ENCODE data around the gene KLF18. TPM values are rescaled to one million over a fixed set of nuclear protein-coding genes. Genes with fewer than 3 reads are reported as not detected.

The KLF18 gene
- total RNA-seq, 1 experiment from 2014 or later = not detected

GRCh38 chr1:44090429-44091252 lies 50.8 kb downstream of the KLF18 start:
- CTCF ChIA-PET = no interaction called here
- Histone ChIP-seq H3K36me3 (ENCODE audit: low read depth, low read length) (no peaks in the 10 kb centered on the region), H3K9me3 (ENCODE audit: low read length) (no peaks in the 10 kb centered on the region), H3K9ac (ENCODE audit: low read length) (no peak overlapping the region), H3K27me3 (ENCODE audit: low read length) (no peaks in the 10 kb centered on the region), H2AFZ (ENCODE audit: low read length) (no peak overlapping the region), H3K27ac (ENCODE audit: low read length) (no peak overlapping the region), H3K4me2 (ENCODE audit: low read length) (no peak overlapping the region), H3K4me1 (ENCODE audit: insufficient read depth, low read length) (peaks cover 8% of the 10 kb centered on the region), H3K9me2 (replicated peaks; ENCODE audit: low read length) (no peaks in the 10 kb centered on the region), H3K79me2 (ENCODE audit: low read length) (no peaks in the 10 kb centered on the region), H4K20me1 (ENCODE audit: low read length) (no peaks in the 10 kb centered on the region), H3F3A (ENCODE audit: low read length, unreplicated experiment) (no peaks in the 10 kb centered on the region), H3K4me3 (ENCODE audit: low read length) (no peak overlapping the region)
- no peak for ATAC-seq
- no peak for DNase-seq
- intact Hi-C loops (cut with micrococcal nuclease) = loop anchor here (5.0 to 10.0 kb wide), 2 partner anchors 64 to 107 kb away; no protein-coding TSS in a partner anchor
- POLR2A ChIA-PET (ENCODE audit: unreplicated experiment) = interaction anchor here (0.6 kb wide), 1 partner anchor 127 kb away, joined by 3 read pairs; no protein-coding TSS in a partner anchor
- no peak for TF ChIP-seq EZH2 (IDR thresholded peaks at IDR 0.05; ENCODE audit: low read length, unreplicated experiment)
- no peak for TF ChIP-seq CTCF (conservative IDR thresholded peaks at IDR 0.05; ENCODE audit: low read depth, low read length)
- TF ChIP-seq EZH2phosphoT487 (IDR thresholded peaks at IDR 0.05; ENCODE audit: borderline replicate concordance, low read length) = no peak
- BruUV-seq (replicated peaks) = no TSS peak

- Histone ChIP-seq H3K36me3 (ENCODE audit: low read depth, low read length) (no peaks in the 10 kb centered on the region), H3K9ac (ENCODE audit: low read length) (no peak overlapping the region), H3F3A (ENCODE audit: low read length, unreplicated experiment) (no peaks in the 10 kb centered on the region), H3K79me2 (ENCODE audit: low read length) (no peaks in the 10 kb centered on the region), H3K4me2 (ENCODE audit: low read length) (no peak overlapping the region), H4K20me1 (ENCODE audit: low read length) (no peaks in the 10 kb centered on the region), H3K27me3 (ENCODE audit: low read length) (no peaks in the 10 kb centered on the region), H2AFZ (ENCODE audit: low read length) (no peak overlapping the region), H3K27ac (ENCODE audit: low read length) (no peak overlapping the region), H3K4me3 (ENCODE audit: low read length) (no peak overlapping the region), H3K4me1 (ENCODE audit: insufficient read depth, low read length) (peaks cover 14% of the 10 kb centered on the region), H3K9me2 (replicated peaks; ENCODE audit: low read length) (no peaks in the 10 kb centered on the region), H3K9me3 (ENCODE audit: low read length) (no peaks in the 10 kb centered on the region)
- no peak for TF ChIP-seq EZH2phosphoT487 (IDR thresholded peaks at IDR 0.05; ENCODE audit: borderline replicate concordance, low read length)
- TF ChIP-seq EZH2 (IDR thresholded peaks at IDR 0.05; ENCODE audit: low read length, unreplicated experiment) = no peak
- no peak for TF ChIP-seq CTCF (conservative IDR thresholded peaks at IDR 0.05; ENCODE audit: low read depth, low read length)
- CTCF ChIA-PET = interaction anchor here (0.7 kb wide), 1 partner anchor 382 kb away, joined by 8 read pairs; no protein-coding TSS in a partner anchor
- intact Hi-C loops (cut with micrococcal nuclease) = loop anchor here (5.0 to 10.0 kb wide), 2 partner anchors 65 to 108 kb away; no protein-coding TSS in a partner anchor
- no TSS peak for BruUV-seq (replicated peaks)
- POLR2A ChIA-PET (ENCODE audit: unreplicated experiment) = no interaction called here
- ATAC-seq (peak; percentile 86), DNase-seq (peak; percentile 56)
These were observed 51.9 kb downstream of the KLF18 start for GRCh38 chr1:44089371-44090048.

Other genes starting within 250 kb of the KLF18 start
- gene ARTN, start 207.8 kb downstream of the KLF18 start, total RNA-seq (2014; rRNA removed) = 35.5 and 36.0 TPM in 2 replicates
- 33.7 and 45.4 TPM in 2 replicates for gene IPO13, start 194.7 kb downstream of the KLF18 start, total RNA-seq (2014; rRNA removed)
- gene DPH2, start 171.6 kb downstream of the KLF18 start, total RNA-seq (2014; rRNA removed) = 46.3 and 59.0 TPM in 2 replicates
- gene ATP6V0B, start 166.7 kb downstream of the KLF18 start, total RNA-seq (2014; rRNA removed) = 207 and 241 TPM in 2 replicates
- gene B4GALT2, start 162.4 kb downstream of the KLF18 start, total RNA-seq (2014; rRNA removed) = 103 and 136 TPM in 2 replicates
- gene CCDC24, start 150.0 kb downstream of the KLF18 start, total RNA-seq (2014; rRNA removed) = 10.1 and 21.9 TPM in 2 replicates
- gene SLC6A9, start 110.2 kb downstream of the KLF18 start, total RNA-seq (2014; rRNA removed) = 11.2 and 15.7 TPM in 2 replicates
- 0.26 and 0.58 TPM in 2 replicates for gene KLF17, start 22.8 kb downstream of the KLF18 start, total RNA-seq (2014; rRNA removed)
- 55.5 and 59.0 TPM in 2 replicates for gene DMAP1, start 71.8 kb upstream of the KLF18 start, total RNA-seq (2014; rRNA removed)
- 138 and 165 TPM in 2 replicates for gene ERI3, start 213.6 kb upstream of the KLF18 start, total RNA-seq (2014; rRNA removed)